NCI-H1436 (cell line): ENCODE data around the gene ROGDI.
A peak's percentile ranks its signal among the peaks of the same experiment; 100 is the strongest.

Experiments
- DNase-seq: peaks from one replicate; lab custom pipeline; 2025; lab: John Stamatoyannopoulos, UW

Gene ROGDI

GRCh38 chr16:4814046-4814445 lies 11.6 kb upstream of the ROGDI start:
- DNase-seq: no peak

GRCh38 chr16:4813251-4814003 lies 11.0 kb upstream of the ROGDI start:
- no peak for DNase-seq

- DNase-seq: no peak
These were observed 9.3 kb upstream of the ROGDI start for GRCh38 chr16:4811773-4812172.

- DNase-seq: no peak
These were observed 8.8 kb upstream of the ROGDI start for GRCh38 chr16:4811242-4811641.

- DNase-seq: no peak
These were observed 3.8 kb upstream of the ROGDI start for GRCh38 chr16:4806280-4806679.

- no peak for DNase-seq
These were observed 2.8 kb upstream of the ROGDI start for GRCh38 chr16:4805231-4805630.

GRCh38 chr16:4803898-4804762 lies 1.7 kb upstream of the ROGDI start:
- no peak for DNase-seq

GRCh38 chr16:4803401-4803844 lies 990 bp upstream of the ROGDI start:
- DNase-seq: no peak

- peak; percentile 88 for DNase-seq
These were observed 340 bp upstream of the ROGDI start for GRCh38 chr16:4802659-4803287.

- no peak for DNase-seq
These were observed 1.1 kb downstream of the ROGDI start for GRCh38 chr16:4801051-4801961.

GRCh38 chr16:4800290-4801041 lies 2.0 kb downstream of the ROGDI start:
- no peak for DNase-seq

- DNase-seq: no peak
These were observed 3.1 kb downstream of the ROGDI start for GRCh38 chr16:4799171-4799855.

- DNase-seq: no peak
These were observed 4.0 kb downstream of the ROGDI start for GRCh38 chr16:4798456-4798855.

- no peak for DNase-seq
These were observed 4.6 kb downstream of the ROGDI start for GRCh38 chr16:4797805-4798252.

- no peak for DNase-seq
These were observed 5.2 kb downstream of the ROGDI start for GRCh38 chr16:4796982-4797804.

GRCh38 chr16:4795828-4796572 lies 6.4 kb downstream of the ROGDI start:
- DNase-seq: no peak

- peak; percentile 41 for DNase-seq
These were observed 7.1 kb downstream of the ROGDI start, which contains the start of gene SMIM22 for GRCh38 chr16:4795181-4795827. Gene SMIM22 (plus strand): TSS chr16:4795369. CDS start chr16:4795735, 366 bp downstream.

GRCh38 chr16:4792951-4793513 lies 9.4 kb downstream of the ROGDI start:
- DNase-seq: no peak
